Muscle layer of duodenum (tissue), 2 donors: ENCODE results near the gene DSCAML1.

Source experiments
- H3K27ac ChIP-seq: one replicate; pipeline ENCODE4 v1.7.0; 2013; ENCODE audit warnings: mild to moderate bottlenecking, low read length
- H3K27me3 ChIP-seq: one replicate; pipeline ENCODE4 v1.7.0; 2013; ENCODE audit warnings: low read depth, mild to moderate bottlenecking, control low read depth, low read length
- H3K36me3 ChIP-seq, 2 donors: one replicate each; pipeline ENCODE4 v1.7.0; 2013; ENCODE audit warnings: low read length in 2 of 2, control low read depth in 1 of 2, mild to moderate bottlenecking in 1 of 2; ENCODE audit not compliant: insufficient read depth in 2 of 2, control insufficient read depth in 1 of 2
- H3K4me1 ChIP-seq, 2 donors: one replicate each; pipeline ENCODE4 v1.7.0; 2013; ENCODE audit warnings: low read length in 2 of 2, mild to moderate bottlenecking in 2 of 2, control low read depth in 1 of 2, moderate library complexity in 1 of 2; ENCODE audit not compliant: insufficient read depth in 2 of 2, control insufficient read depth in 1 of 2
- H3K4me3 ChIP-seq, 2 donors: one replicate each; pipeline ENCODE4 v1.7.0; 2013; ENCODE audit warnings: low read length in 2 of 2, low read depth in 1 of 2, mild to moderate bottlenecking in 1 of 2
- H3K9me3 ChIP-seq, 2 donors: one replicate each; pipeline ENCODE4 v1.7.0; 2013; ENCODE audit warnings: low read length in 2 of 2, control low read depth in 1 of 2, mild to moderate bottlenecking in 1 of 2; ENCODE audit not compliant: control insufficient read depth in 1 of 2
- donor health status: healthy.

The DSCAML1 gene

DNA sequence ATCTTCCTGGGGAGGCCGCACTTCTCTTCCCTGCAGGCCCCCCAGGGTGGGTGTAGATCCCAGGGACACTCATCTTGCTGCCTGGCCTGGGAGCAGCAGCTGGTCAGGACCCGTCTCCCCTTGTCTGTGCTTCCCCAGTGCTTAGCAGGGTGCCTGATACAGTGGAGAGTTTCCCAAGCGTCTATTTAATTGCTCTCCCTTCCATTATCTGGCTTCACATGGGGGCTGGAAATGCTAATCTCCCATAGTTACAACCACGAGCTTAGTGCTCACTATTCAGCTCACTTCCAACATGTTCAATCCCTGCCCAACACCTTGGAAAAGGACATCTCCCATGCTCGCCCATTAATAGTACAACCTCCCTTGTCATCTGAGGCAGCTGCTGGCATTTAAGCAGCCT lies 100.5 kb downstream of the DSCAML1 start:
- Histone ChIP-seq H3K27ac (no peak overlapping the region), H3K27me3 (no peaks in the 10 kb centered on the region), H3K9me3 (no peaks in the 10 kb centered on the region), H3K4me1 (no peaks in the 10 kb centered on the region), H3K36me3 (no peaks in the 10 kb centered on the region), H3K4me3 (no peak overlapping the region)

DNA sequence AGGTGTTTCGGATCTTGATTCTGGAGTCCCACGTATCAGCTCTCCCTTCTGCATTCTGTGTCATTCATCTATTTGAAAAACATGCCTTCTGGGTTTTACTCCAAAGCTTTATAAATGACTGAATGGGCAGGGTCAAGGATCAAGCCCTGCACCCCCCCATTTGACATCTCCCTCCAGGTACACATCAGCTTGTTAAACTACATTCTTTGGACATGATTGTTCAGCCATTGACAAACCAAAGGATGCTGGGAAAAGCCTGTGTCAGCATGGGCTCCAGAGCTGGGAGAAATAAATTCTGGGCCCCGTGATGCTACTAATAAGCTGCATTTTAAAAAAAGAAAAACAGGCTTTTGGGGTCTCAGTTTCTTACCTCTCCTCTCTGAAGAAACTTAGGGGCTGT lies 103.7 kb downstream of the DSCAML1 start:
- Histone ChIP-seq H3K27me3 (no peaks in the 10 kb centered on the region), H3K9me3 (no peaks in the 10 kb centered on the region), H3K36me3 (no peaks in the 10 kb centered on the region), H3K4me3 (no peak overlapping the region), H3K4me1 (no peaks in the 10 kb centered on the region), H3K27ac (no peak overlapping the region)

DNA sequence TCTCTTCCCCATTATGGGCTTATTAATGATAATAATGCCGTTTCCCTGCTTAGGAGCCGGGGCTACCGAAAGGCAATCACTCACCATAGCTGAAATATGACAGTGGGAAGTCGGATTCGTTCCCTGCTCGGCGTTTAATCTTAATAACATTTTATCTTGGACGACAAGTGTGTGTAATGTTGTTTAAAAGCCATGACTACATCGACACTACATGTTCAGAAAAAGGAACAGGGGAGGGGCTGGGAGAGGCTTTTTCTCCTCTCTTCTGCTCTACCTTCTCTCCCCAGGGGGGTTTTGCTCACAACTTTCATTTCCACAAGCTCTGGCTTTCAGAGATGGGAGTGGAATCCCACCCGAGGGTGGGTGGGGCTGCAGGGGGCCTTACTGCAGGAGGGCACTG lies 105.5 kb downstream of the DSCAML1 start:
- Histone ChIP-seq H3K36me3 (no peaks in the 10 kb centered on the region), H3K9me3 (no peaks in the 10 kb centered on the region), H3K4me1 (no peaks in the 10 kb centered on the region), H3K27ac (no peak overlapping the region), H3K4me3 (no peak overlapping the region), H3K27me3 (no peaks in the 10 kb centered on the region)

DNA sequence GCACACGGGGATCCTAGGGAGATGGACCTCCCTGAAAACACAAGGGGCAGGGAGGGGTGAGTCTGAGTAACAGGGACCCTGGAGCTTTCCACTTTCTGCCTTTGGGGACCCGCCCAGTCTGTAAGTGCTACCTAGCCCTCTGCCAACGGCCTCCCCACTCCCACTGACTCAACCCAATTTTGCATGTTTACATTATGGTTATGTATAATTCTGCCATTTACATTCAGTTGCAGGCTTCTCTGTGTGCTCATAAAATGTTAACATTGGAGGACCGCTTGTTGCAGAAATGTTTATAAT lies 105.8 kb downstream of the DSCAML1 start:
- H3K27ac ChIP-seq = no peak overlapping the region
- H3K36me3 ChIP-seq = no peaks in the 10 kb centered on the region
- no peaks in the 10 kb centered on the region for H3K27me3 ChIP-seq
- H3K4me1 ChIP-seq = no peaks in the 10 kb centered on the region
- H3K9me3 ChIP-seq = no peaks in the 10 kb centered on the region
- no peak overlapping the region for H3K4me3 ChIP-seq

DNA sequence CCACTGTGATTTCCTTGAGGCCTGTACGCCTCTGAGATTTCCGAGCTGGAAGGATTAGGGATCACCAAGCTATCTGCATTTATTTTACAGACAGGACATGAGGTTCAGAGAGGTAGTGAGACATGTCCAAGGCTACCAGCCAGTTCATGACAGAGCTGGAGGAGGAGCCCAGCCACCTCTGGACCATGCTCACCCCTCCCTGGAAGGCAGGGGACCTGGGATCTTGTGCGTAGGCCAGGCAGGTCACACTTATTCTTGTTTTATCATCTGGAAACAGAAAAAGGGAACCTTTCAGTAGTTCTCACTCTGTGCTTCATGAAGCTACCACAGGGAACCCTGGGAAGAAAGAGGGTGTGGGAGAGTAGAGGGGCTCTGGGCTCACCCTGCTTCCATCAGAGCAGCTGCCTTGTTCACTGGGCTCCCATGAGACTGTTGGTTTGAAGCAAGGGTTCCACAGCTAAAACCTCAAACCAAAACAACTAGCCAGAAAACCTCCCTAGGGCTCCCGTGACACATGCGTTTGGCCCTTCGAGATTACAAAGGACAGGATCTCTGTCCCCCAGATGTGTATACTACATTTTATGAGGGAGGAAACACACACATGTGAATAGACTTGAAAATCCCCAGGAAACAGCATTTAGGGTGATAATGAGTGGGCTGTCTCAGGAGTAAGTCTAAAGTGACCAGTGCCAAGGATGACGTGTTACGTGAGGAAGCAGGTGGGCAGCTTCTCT lies 106.4 kb downstream of the DSCAML1 start:
- Histone ChIP-seq H3K9me3 (no peaks in the 10 kb centered on the region), H3K4me1 (no peaks in the 10 kb centered on the region), H3K27me3 (no peaks in the 10 kb centered on the region), H3K4me3 (no peak overlapping the region), H3K27ac (no peak overlapping the region), H3K36me3 (no peaks in the 10 kb centered on the region)

DNA sequence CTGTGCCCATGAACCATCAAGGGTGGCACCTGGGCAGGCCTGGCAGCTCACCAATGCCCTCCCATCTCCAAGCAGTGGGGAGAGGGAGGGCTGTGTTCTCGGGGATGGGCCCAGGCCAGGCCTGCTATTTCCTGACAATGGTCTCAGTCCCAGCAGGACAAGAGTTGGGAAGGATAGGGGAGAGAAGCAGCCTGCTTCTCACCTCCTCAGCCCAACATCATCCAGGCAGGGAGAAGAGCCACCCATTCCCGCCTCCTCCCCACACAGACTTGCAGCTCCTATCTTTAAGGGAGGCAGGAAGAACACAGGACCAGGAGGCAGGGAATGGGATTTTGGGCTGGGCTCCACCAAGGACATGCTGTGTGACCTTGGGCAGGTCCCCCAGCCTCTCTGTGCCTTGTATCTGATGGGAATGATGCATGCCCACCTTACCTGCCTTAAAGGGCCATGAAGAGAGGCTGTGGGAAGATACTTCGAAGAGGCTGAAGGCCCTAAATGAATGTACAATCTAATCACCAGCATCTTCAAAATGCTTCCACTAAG lies 108.7 kb downstream of the DSCAML1 start:
- Histone ChIP-seq H3K4me3 (no peak overlapping the region), H3K4me1 (no peaks in the 10 kb centered on the region), H3K9me3 (no peaks in the 10 kb centered on the region), H3K27me3 (no peaks in the 10 kb centered on the region), H3K27ac (no peak overlapping the region), H3K36me3 (no peaks in the 10 kb centered on the region)

DNA sequence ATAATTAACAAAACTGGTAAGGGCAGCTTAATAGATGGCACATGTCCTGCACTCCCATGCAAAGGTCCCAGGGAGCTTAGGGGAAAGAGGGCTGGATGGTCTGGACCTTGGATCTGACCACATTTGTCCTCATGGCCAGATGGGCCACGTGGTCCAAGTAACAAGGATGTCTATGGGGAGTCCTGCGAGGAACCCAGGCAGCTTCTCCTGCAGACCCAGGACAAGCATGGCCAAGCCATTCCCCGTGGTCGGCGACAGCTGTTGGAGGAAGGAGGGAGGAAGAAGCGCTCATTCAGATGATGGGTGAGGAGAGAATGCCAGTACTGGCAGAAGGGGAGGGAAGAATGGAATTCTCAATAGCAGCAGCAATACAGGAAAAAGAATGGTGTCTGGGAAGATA lies 109.2 kb downstream of the DSCAML1 start:
- Histone ChIP-seq H3K4me3 (no peak overlapping the region), H3K27me3 (no peaks in the 10 kb centered on the region), H3K9me3 (no peaks in the 10 kb centered on the region), H3K4me1 (no peaks in the 10 kb centered on the region), H3K27ac (no peak overlapping the region), H3K36me3 (no peaks in the 10 kb centered on the region)

DNA sequence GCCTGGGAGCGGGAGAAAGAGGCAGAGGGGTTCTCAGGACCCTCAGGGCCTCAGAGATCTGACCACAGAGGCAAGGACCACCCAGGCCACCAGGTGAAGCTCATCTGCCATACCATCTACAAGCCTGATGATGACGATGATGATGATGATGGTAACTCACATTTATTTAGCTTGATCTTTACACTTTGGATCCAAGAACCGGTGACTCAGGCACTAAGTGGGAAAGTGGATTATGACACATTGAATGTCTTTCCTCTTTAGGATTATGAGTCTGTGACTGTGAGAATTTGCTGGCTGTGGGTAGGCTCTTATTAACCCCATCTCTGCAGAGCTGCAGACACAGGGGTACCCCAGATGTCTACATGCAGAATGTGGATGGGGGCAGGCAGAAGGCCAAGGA lies 110.3 kb downstream of the DSCAML1 start:
- Histone ChIP-seq H3K4me1 (no peaks in the 10 kb centered on the region), H3K36me3 (no peaks in the 10 kb centered on the region), H3K9me3 (no peaks in the 10 kb centered on the region), H3K4me3 (no peak overlapping the region), H3K27ac (no peak overlapping the region), H3K27me3 (no peaks in the 10 kb centered on the region)

DNA sequence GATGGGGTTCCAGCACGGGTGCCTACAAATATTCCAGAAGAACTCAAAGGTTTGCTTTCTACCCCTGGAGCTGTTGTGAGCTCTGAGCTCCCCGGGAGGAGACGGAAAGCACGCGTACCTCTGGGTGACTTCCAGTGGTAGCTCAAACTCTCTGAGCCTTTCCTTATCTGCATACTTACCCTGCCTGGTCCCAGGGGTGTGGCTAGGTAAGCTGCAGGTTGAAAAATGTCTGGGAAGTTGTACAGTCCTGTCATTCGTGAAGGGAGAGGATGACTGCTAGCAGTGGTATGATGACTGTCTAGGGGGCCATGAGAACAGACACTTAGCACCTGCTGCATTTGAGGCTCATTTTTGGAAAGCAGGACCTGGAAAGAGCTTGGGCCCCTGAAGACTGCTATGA lies 111.5 kb downstream of the DSCAML1 start:
- no peak overlapping the region for H3K27ac ChIP-seq
- H3K36me3 ChIP-seq = no peaks in the 10 kb centered on the region
- H3K4me3 ChIP-seq = no peak overlapping the region
- no peaks in the 10 kb centered on the region for H3K4me1 ChIP-seq
- H3K9me3 ChIP-seq = no peaks in the 10 kb centered on the region
- H3K27me3 ChIP-seq = no peaks in the 10 kb centered on the region

DNA sequence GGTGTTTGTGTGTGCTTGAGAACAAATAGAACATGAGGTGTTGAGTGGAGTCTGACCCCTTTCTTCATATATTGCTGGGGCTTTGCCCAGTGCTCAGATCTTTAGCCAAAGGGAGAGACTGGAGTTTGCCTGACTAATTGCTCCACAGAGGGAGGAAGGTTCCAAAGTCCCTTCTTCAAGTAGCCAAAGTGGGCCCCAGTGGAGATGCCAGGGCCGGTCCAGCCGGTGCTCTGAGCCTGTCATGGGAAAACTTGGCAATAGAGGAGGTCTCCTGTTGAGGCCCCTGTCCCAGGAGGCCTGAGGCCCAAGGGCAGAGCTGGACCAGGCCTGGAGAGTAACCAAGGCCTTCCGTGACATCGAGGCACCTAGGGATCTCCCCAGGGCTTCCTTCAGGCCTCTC lies 112.3 kb downstream of the DSCAML1 start:
- Histone ChIP-seq H3K27ac (no peak overlapping the region), H3K4me1 (no peaks in the 10 kb centered on the region), H3K9me3 (no peaks in the 10 kb centered on the region), H3K27me3 (no peaks in the 10 kb centered on the region), H3K4me3 (no peak overlapping the region), H3K36me3 (no peaks in the 10 kb centered on the region)

DNA sequence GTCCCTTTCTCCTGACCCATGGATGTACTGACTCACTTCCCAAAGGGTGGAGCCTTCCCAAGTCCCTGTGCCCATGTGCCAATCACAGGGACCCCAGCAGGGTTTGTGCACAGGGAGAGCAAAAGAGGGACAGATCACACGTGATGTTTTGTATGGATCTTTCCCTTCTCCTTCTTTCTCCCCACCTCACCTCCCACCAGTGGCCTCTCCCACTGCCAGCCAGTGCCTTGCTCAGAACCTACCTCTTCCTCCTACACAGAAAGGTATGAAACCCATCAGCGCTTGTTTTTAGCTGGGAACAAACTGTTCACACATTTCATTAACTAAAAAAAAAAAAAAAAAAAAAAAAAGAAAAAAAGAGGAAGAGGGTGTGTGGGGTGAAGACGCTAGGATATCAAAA lies 112.9 kb downstream of the DSCAML1 start:
- Histone ChIP-seq H3K4me1 (no peaks in the 10 kb centered on the region), H3K27ac (no peak overlapping the region), H3K9me3 (no peaks in the 10 kb centered on the region)

DNA sequence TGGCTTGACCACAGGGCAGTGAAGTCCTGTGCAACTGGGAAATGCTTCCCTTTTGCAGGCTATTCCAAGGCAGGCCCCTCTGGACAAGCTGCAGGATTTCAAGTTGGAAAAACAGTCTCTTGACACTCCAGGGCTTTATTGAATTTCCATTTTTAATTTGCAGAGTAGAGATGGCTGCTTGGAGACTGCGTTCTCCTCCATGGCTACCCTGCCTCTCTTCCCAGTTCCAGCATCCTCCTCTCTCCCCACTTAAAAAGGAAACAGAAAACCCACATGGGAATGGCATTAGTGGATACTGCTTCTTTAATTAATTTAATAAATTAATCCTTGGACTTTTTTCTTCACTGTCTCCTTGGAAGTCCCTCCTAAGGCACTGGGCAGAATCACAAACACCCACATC lies 115.6 kb downstream of the DSCAML1 start:
- H3K9me3 ChIP-seq = no peaks in the 10 kb centered on the region
- no peaks in the 10 kb centered on the region for H3K36me3 ChIP-seq
- no peak overlapping the region for H3K27ac ChIP-seq
- no peak overlapping the region for H3K4me3 ChIP-seq
- no peaks in the 10 kb centered on the region for H3K27me3 ChIP-seq
- H3K4me1 ChIP-seq = no peaks in the 10 kb centered on the region

More for the DNA sequence above, 112.9 kb downstream of the DSCAML1 start:
- H3K27me3 ChIP-seq = no peaks in the 10 kb centered on the region
- no peaks in the 10 kb centered on the region for H3K36me3 ChIP-seq
- H3K4me3 ChIP-seq = no peak overlapping the region
